CD4-positive, alpha-beta T cell (primary cell): Measurements from ENCODE around the gene KIAA1328. TPM values are rescaled to one million over a fixed set of nuclear protein-coding genes. Genes with fewer than 3 reads are reported as not detected.

ENCODE experiments used
- ATAC-seq: fragments of 200-7000 bp; cut with Tn5 transposase; one replicate; pipeline ENCODE4 v1.10.0; 2022; ENCODE audit warnings: mild to moderate bottlenecking; ENCODE audit not compliant: poor library complexity
- CTCF ChIA-PET: fragments of 350-600 bp; sonication (Branson Sonifier 250); formaldehyde crosslinking; loops from one replicate; lab custom pipeline; 2021; ENCODE audit warnings: antibody characterized with exemption, inconsistent platforms; lab: Charles Lee
- POLR2A ChIA-PET: fragments of 350-600 bp; sonication (Branson Sonifier 250); formaldehyde crosslinking; loops from one replicate; lab custom pipeline; 2021; ENCODE audit warnings: antibody characterized with exemption, inconsistent platforms; lab: Charles Lee
- DNase-seq, 14 experiments: peaks; one replicate each; pipeline ENCODE4 v3.0.0-alpha.2; 2013 to 2020; ENCODE audit warnings: mixed read lengths in 2 of 14
- H3K27ac ChIP-seq, 2 donors: one replicate each; pipeline versions ENCODE4 v1.5.1 to v1.7.0; 2013; ENCODE audit warnings: low read length in 2 of 2, low read depth in 1 of 2, mild to moderate bottlenecking in 1 of 2
- H3K27me3 ChIP-seq, 2 experiments: 1 replicate in 1 of 2; 2 replicates in 1 of 2; pipeline versions ENCODE4 v1.6.1 to v1.7.0; 2013; ENCODE audit warnings: low read length in 2 of 2, control low read depth in 1 of 2, mild to moderate bottlenecking in 1 of 2, moderate library complexity in 1 of 2; ENCODE audit not compliant: insufficient read depth in 2 of 2, control insufficient read depth in 1 of 2
- H3K36me3 ChIP-seq: one replicate; pipeline ENCODE4 v1.6.1; 2013; ENCODE audit warnings: low read length, control low read depth; ENCODE audit not compliant: insufficient read depth
- H3K4me1 ChIP-seq: one replicate; pipeline ENCODE4 v1.6.1; 2013; ENCODE audit warnings: low read length, control low read depth; ENCODE audit not compliant: insufficient read depth
- H3K4me3 ChIP-seq: one replicate; pipeline ENCODE4 v1.5.1; 2013; ENCODE audit warnings: mild to moderate bottlenecking, low read length, moderate library complexity
- H3K9me3 ChIP-seq, 2 experiments: 1 replicate in 1 of 2; 2 replicates in 1 of 2; pipeline versions ENCODE4 v1.6.1 to v1.7.0; 2013; ENCODE audit warnings: low read length in 2 of 2, mild to moderate bottlenecking in 2 of 2, control low read depth in 1 of 2, moderate library complexity in 1 of 2; ENCODE audit not compliant: control insufficient read depth in 1 of 2, insufficient read depth in 1 of 2
- H3K27ac Mint-ChIP-seq: one replicate; pipeline ENCODE4 v1.8.0; 2020; ENCODE audit warnings: mixed read lengths
- H3K27me3 Mint-ChIP-seq: one replicate; pipeline ENCODE4 v1.8.0; 2021; ENCODE audit warnings: mixed read lengths
- H3K36me3 Mint-ChIP-seq: one replicate; pipeline ENCODE4 v1.8.0; 2021; ENCODE audit warnings: low read depth, mixed read lengths
- H3K4me1 Mint-ChIP-seq: one replicate; pipeline ENCODE4 v1.8.0; 2021; ENCODE audit warnings: low read depth, mixed read lengths
- H3K4me3 Mint-ChIP-seq: one replicate; pipeline ENCODE4 v1.8.0; 2020; ENCODE audit warnings: mild to moderate bottlenecking, mixed read lengths
- H3K9me3 Mint-ChIP-seq: one replicate; pipeline ENCODE4 v1.8.0; 2020; ENCODE audit warnings: mixed read lengths
- intact Hi-C, 2 experiments: fragments of 100-400 bp; cut with DNase I in 1 of 2; cut with micrococcal nuclease in 1 of 2; formaldehyde crosslinking; loops; one replicate each; pipeline versions ENCODE4 v1.15.1 to v1.9.0; 2023 to 2025; cut with DNase I, micrococcal nuclease
- total RNA-seq, 174 experiments: library from RNA in 2 of 174; stranded (reverse) in 2 of 174; gene quantifications; one replicate each; pipeline ENCODE4 v1.2.3 and lab custom pipeline; 2021 to 2026
- TF ChIP-seq, protein P1 (sequence below): fragments of 200-600 bp; IDR thresholded peaks from one replicate; pipeline ENCODE4 v1.8.0; 2022; ENCODE audit warnings: antibody characterized with exemption, mild to moderate bottlenecking

The KIAA1328 gene
- total RNA-seq, 2 experiments from 2014 or later = 8.7 to 9.4 TPM

DNA sequence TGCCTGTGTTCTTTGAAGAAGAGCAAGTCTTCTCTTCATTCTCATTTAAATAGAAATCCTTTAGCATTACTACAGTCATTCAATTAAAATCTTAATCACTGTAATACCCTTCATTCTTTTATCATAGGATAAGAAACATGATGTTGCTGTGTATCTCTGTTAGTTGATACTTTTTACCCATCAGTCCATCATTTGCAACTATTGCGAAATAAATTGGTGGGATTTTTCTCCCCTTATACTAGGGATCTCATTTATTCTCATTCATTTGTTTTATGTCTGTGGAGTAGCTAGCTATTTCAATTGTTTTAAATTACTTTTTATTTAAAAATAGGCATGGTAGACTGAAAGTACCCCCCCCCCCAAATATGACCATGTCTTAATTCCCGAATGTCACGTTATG lies 235.3 kb downstream of the KIAA1328 start:
- Mint-ChIP-seq H3K9me3 (peaks cover 7% of the 10 kb centered on the region), H3K27ac (no peak overlapping the region), H3K4me1 (no peaks in the 10 kb centered on the region), H3K36me3 (peaks cover 81% of the 10 kb centered on the region), H3K27me3 (no peaks in the 10 kb centered on the region), H3K4me3 (no peak overlapping the region)
- Histone ChIP-seq H3K27me3 (no peaks in the 10 kb centered on the region), H3K4me1 (no peaks in the 10 kb centered on the region), H3K36me3 (peaks cover 2% of the 10 kb centered on the region), H3K4me3 (no peak overlapping the region), H3K27ac (no peak overlapping the region), H3K9me3 (peaks cover 0 to 8% of the 10 kb centered on the region in 2 experiments)
- ChIA-PET CTCF (no interaction called here), POLR2A (no interaction called here)
- no peak for ATAC-seq
- TF ChIP-seq, protein P1, sequence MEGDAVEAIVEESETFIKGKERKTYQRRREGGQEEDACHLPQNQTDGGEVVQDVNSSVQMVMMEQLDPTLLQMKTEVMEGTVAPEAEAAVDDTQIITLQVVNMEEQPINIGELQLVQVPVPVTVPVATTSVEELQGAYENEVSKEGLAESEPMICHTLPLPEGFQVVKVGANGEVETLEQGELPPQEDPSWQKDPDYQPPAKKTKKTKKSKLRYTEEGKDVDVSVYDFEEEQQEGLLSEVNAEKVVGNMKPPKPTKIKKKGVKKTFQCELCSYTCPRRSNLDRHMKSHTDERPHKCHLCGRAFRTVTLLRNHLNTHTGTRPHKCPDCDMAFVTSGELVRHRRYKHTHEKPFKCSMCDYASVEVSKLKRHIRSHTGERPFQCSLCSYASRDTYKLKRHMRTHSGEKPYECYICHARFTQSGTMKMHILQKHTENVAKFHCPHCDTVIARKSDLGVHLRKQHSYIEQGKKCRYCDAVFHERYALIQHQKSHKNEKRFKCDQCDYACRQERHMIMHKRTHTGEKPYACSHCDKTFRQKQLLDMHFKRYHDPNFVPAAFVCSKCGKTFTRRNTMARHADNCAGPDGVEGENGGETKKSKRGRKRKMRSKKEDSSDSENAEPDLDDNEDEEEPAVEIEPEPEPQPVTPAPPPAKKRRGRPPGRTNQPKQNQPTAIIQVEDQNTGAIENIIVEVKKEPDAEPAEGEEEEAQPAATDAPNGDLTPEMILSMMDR = no peak
- intact Hi-C loops = no loop called here
- no peak for DNase-seq

DNA sequence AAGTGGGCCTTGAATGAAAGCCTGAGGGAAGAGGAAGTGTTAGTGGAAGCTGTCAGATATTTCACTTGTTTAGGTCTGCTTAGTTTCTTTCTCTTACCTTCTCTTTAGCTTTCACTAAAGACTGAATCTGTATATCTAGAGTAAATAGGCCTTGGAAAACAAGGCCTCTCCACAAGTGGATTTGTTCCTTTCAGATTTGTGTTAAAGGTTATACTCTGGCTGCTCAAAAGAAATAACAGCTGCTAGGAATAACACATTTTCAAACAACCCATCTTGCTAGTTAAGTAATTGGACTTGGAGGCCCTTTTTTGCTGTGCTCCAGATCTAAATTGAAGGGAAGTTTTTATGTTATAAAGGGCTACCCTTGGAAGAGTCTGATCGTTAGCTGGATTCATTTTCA lies 236.3 kb downstream of the KIAA1328 start:
- ChIA-PET POLR2A (no interaction called here), CTCF (no interaction called here)
- peaks cover 6% of the 10 kb centered on the region for H3K9me3 Mint-ChIP-seq
- Histone ChIP-seq H3K9me3 (peaks cover 8 to 9% of the 10 kb centered on the region in 2 experiments), H3K27me3 (no peaks in the 10 kb centered on the region), H3K4me1 (no peaks in the 10 kb centered on the region), H3K36me3 (peaks cover 2% of the 10 kb centered on the region), H3K27ac (no peak overlapping the region), H3K4me3 (no peak overlapping the region)
- no peaks in the 10 kb centered on the region for H3K27me3 Mint-ChIP-seq
- ATAC-seq (no peak), DNase-seq (no peak)
- H3K4me3 Mint-ChIP-seq = no peak overlapping the region
- peaks cover 84% of the 10 kb centered on the region for H3K36me3 Mint-ChIP-seq
- no peak overlapping the region for H3K27ac Mint-ChIP-seq
- TF ChIP-seq, protein P1 = no peak
- H3K4me1 Mint-ChIP-seq = no peaks in the 10 kb centered on the region
- intact Hi-C loops = no loop called here

DNA sequence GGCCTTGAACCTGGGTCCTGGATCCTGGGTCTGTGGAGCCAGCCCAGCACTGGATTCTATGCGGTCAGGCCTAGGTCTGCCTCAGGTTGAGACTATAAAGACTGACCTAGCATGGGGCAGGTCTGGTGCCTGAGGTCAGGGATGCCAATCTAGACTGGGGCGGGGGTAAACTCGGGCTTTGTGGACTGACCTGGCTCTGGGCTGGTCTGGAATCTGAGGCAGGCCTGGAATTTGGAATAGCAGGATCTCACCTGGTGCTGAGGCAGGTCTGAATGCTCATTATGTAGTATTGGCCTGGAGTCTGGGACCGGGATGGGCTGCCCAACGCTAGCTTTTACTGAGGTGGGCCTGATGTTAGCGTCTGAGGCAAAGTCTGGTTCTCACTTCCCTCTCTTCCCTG lies 256.0 kb downstream of the KIAA1328 start:
- H3K27ac Mint-ChIP-seq = no peak overlapping the region
- no peaks in the 10 kb centered on the region for H3K27me3 Mint-ChIP-seq
- Histone ChIP-seq H3K27me3 (no peaks in the 10 kb centered on the region), H3K9me3 (peaks cover 0 to 13% of the 10 kb centered on the region in 2 experiments), H3K4me3 (no peak overlapping the region), H3K36me3 (no peaks in the 10 kb centered on the region), H3K4me1 (no peaks in the 10 kb centered on the region), H3K27ac (no peak overlapping the region)
- ChIA-PET CTCF (no interaction called here), POLR2A (no interaction called here)
- H3K4me3 Mint-ChIP-seq = no peak overlapping the region
- peaks cover 74% of the 10 kb centered on the region for H3K36me3 Mint-ChIP-seq
- TF ChIP-seq, protein P1 = no peak
- H3K4me1 Mint-ChIP-seq = no peaks in the 10 kb centered on the region
- DNase-seq = no peak
- peaks cover 10% of the 10 kb centered on the region for H3K9me3 Mint-ChIP-seq
- no peak for ATAC-seq
- intact Hi-C loops = no loop called here
